HEK293 (cell line): ENCODE data around the gene MALT1.
A peak's percentile ranks its signal among the peaks of the same experiment; 100 is the strongest.

Source experiments
- BCL11B ChIP-seq: fragments of 450-650 bp; formaldehyde crosslinking; IDR thresholded peaks from 2 replicates; pipeline ENCODE4 v1.5.1; 2016; ENCODE audit warnings: low read depth, missing biosample characterization, missing genetic modification characterization
- EGR2 ChIP-seq: fragments of 450-650 bp; formaldehyde crosslinking; IDR thresholded peaks from 2 replicates; pipeline ENCODE4 v1.5.1; 2016; ENCODE audit warnings: low read depth, missing biosample characterization, missing genetic modification characterization
- GLI2 ChIP-seq: fragments of 450-650 bp; formaldehyde crosslinking; IDR thresholded peaks from 2 replicates; pipeline ENCODE4; 2017; ENCODE audit warnings: missing biosample characterization, missing genetic modification characterization, low read depth, borderline replicate concordance
- KLF1 ChIP-seq: fragments of 450-650 bp; formaldehyde crosslinking; IDR thresholded peaks from 2 replicates; pipeline ENCODE4 v1.5.1; 2016; ENCODE audit warnings: missing biosample characterization, missing genetic modification characterization
- KLF16 ChIP-seq: fragments of 450-650 bp; formaldehyde crosslinking; IDR thresholded peaks from 2 replicates; pipeline ENCODE4 v1.5.1; 2017; ENCODE audit warnings: missing biosample characterization, missing genetic modification characterization
- SETDB1 ChIP-seq: IDR thresholded peaks from one replicate; pipeline ENCODE4 v1.6.1; 2017; ENCODE audit warnings: mild to moderate bottlenecking, low read length, moderate library complexity, mixed read lengths; ENCODE audit not compliant: insufficient read length
- SP2 ChIP-seq: fragments of 450-650 bp; formaldehyde crosslinking; IDR thresholded peaks from 2 replicates; pipeline ENCODE4 v1.5.1; 2016; ENCODE audit warnings: missing biosample characterization, missing genetic modification characterization
- SP7 ChIP-seq: fragments of 450-650 bp; formaldehyde crosslinking; IDR thresholded peaks from 2 replicates; pipeline ENCODE4 v1.5.1; 2016; ENCODE audit warnings: missing biosample characterization, missing genetic modification characterization
- YY1 ChIP-seq: fragments of 450-650 bp; formaldehyde crosslinking; IDR thresholded peaks from 2 replicates; pipeline ENCODE4 v1.5.1; 2018; ENCODE audit warnings: missing biosample characterization, missing genetic modification characterization
- ZBTB20 ChIP-seq: fragments of 450-650 bp; formaldehyde crosslinking; IDR thresholded peaks from 2 replicates; pipeline ENCODE4 v1.5.1; 2016; ENCODE audit warnings: missing biosample characterization, missing genetic modification characterization
- ZFP37 ChIP-seq: fragments of 450-650 bp; formaldehyde crosslinking; IDR thresholded peaks from 2 replicates; pipeline ENCODE4 v1.5.1; 2016; ENCODE audit warnings: missing biosample characterization, missing genetic modification characterization
- ZFP69B ChIP-seq: fragments of 450-650 bp; formaldehyde crosslinking; IDR thresholded peaks from 2 replicates; pipeline ENCODE4 v1.5.1; 2016; ENCODE audit warnings: missing biosample characterization, missing genetic modification characterization
- ZIC2 ChIP-seq: fragments of 450-650 bp; formaldehyde crosslinking; IDR thresholded peaks from 2 replicates; pipeline ENCODE4 v1.5.1; 2016; ENCODE audit warnings: missing biosample characterization, missing genetic modification characterization
- ZNF146 ChIP-seq: fragments of 450-650 bp; formaldehyde crosslinking; IDR thresholded peaks from 2 replicates; pipeline ENCODE4 v1.5.1; 2016; ENCODE audit warnings: missing biosample characterization, missing genetic modification characterization
- ZNF174 ChIP-seq: fragments of 450-650 bp; formaldehyde crosslinking; IDR thresholded peaks from 2 replicates; pipeline ENCODE4 v1.5.0; 2017; ENCODE audit warnings: missing biosample characterization, mild to moderate bottlenecking, missing genetic modification characterization
- ZNF341 ChIP-seq: fragments of 450-650 bp; formaldehyde crosslinking; IDR thresholded peaks from 2 replicates; pipeline ENCODE4; 2016; ENCODE audit warnings: low read depth, missing biosample characterization, missing genetic modification characterization
- ZNF404 ChIP-seq: fragments of 450-650 bp; formaldehyde crosslinking; IDR thresholded peaks from 2 replicates; pipeline ENCODE4 v1.5.1; 2017; ENCODE audit warnings: missing biosample characterization, missing genetic modification characterization
- ZNF416 ChIP-seq: fragments of 450-650 bp; formaldehyde crosslinking; IDR thresholded peaks from 2 replicates; pipeline ENCODE4 v1.5.1; 2016; ENCODE audit warnings: missing biosample characterization, missing genetic modification characterization
- ZNF514 ChIP-seq: fragments of 450-650 bp; formaldehyde crosslinking; IDR thresholded peaks from 2 replicates; pipeline ENCODE4 v1.5.1; 2016; ENCODE audit warnings: missing biosample characterization, missing genetic modification characterization
- ZNF600 ChIP-seq: fragments of 450-650 bp; formaldehyde crosslinking; IDR thresholded peaks from 2 replicates; pipeline ENCODE4 v1.5.1; 2016; ENCODE audit warnings: missing biosample characterization, missing genetic modification characterization
- ZNF623 ChIP-seq: fragments of 450-650 bp; formaldehyde crosslinking; IDR thresholded peaks from 2 replicates; pipeline ENCODE4 v1.5.1; 2016; ENCODE audit warnings: missing biosample characterization, missing genetic modification characterization
- ZNF747 ChIP-seq: fragments of 450-650 bp; formaldehyde crosslinking; IDR thresholded peaks from 2 replicates; pipeline ENCODE4 v1.5.1; 2016; ENCODE audit warnings: missing biosample characterization, missing genetic modification characterization
- ZNF776 ChIP-seq: fragments of 450-650 bp; formaldehyde crosslinking; IDR thresholded peaks from 2 replicates; pipeline ENCODE4 v1.5.0; 2017; ENCODE audit warnings: missing biosample characterization, missing genetic modification characterization, borderline replicate concordance
- ZNF777 ChIP-seq: fragments of 450-650 bp; formaldehyde crosslinking; IDR thresholded peaks from 2 replicates; pipeline ENCODE4 v1.5.1; 2017; ENCODE audit warnings: missing biosample characterization, missing genetic modification characterization, borderline replicate concordance
- ZNF837 ChIP-seq: fragments of 450-650 bp; formaldehyde crosslinking; IDR thresholded peaks from 2 replicates; pipeline ENCODE4 v1.5.1; 2016; ENCODE audit warnings: missing biosample characterization, missing genetic modification characterization
- ZXDB ChIP-seq: fragments of 450-650 bp; formaldehyde crosslinking; IDR thresholded peaks from 2 replicates; pipeline ENCODE4 v1.5.1; 2016; ENCODE audit warnings: missing biosample characterization, missing genetic modification characterization
- TF ChIP-seq, protein P1 (sequence below): fragments of 450-650 bp; formaldehyde crosslinking; IDR thresholded peaks from 2 replicates; pipeline ENCODE4 v1.5.1; 2016; ENCODE audit warnings: missing biosample characterization, missing genetic modification characterization
- TF ChIP-seq, protein P2 (sequence below): fragments of 450-650 bp; formaldehyde crosslinking; IDR thresholded peaks from 2 replicates; pipeline ENCODE4 v1.5.1; 2016; ENCODE audit warnings: missing biosample characterization, missing genetic modification characterization
- TF ChIP-seq, protein P3 (sequence below): fragments of 450-650 bp; formaldehyde crosslinking; IDR thresholded peaks from 2 replicates; pipeline ENCODE4 v1.5.1; 2016; ENCODE audit warnings: missing biosample characterization, missing genetic modification characterization
- TF ChIP-seq, protein P4 (sequence below): fragments of 450-650 bp; IDR thresholded peaks from 2 replicates; pipeline ENCODE4 v1.5.1; 2018; ENCODE audit warnings: missing biosample characterization, missing genetic modification characterization
- TF ChIP-seq, protein P5 (sequence below): fragments of 450-650 bp; formaldehyde crosslinking; IDR thresholded peaks from 2 replicates; pipeline ENCODE4 v1.5.1; 2016; ENCODE audit warnings: missing biosample characterization, missing genetic modification characterization
- TF ChIP-seq, protein P6 (sequence below): fragments of 450-650 bp; formaldehyde crosslinking; IDR thresholded peaks from 2 replicates; pipeline ENCODE4 v1.5.1; 2016; ENCODE audit warnings: missing biosample characterization, missing genetic modification characterization

Gene MALT1

DNA sequence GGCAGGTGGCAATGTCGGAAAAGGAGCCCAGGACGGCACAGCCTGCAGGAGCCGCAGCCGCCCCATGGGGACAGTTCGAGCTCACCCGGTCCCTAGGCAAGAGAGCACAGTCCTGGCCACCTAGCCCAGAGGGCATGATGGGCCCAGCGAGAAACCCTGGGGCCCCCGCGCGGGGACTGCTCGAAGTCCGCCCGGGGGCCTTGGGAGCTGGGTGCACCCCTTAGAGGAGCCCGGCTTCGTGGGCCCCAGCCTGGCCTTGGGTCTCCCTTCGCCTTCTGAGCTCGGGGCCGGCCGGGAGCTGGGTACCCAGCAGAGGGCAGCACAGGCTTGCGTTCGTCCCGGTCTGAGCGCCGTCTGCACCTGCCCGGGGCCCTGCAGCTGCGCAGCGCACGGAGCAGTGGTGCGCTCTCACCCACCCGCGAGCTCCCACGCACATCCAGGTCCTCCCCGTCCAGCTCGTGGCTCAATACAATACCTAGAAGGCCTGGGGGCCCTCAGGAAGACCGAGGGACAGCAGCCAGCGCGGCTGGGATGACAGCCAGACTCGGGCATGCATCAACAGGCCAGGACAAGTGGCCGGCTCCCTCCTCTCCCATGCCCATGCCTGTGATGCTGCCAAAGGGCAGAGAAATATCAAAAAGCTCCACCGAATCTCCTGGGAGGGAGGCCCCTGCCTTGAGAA lies 97.2 kb downstream of the MALT1 start (continued):
- TF ChIP-seq SP2 (tag by site-specific recombination) (no peak), ZNF777 (tag by site-specific recombination) (peak; percentile 57; the same call in 1 of the 2 replicates), ZNF174 (tag by site-specific recombination) (no peak), ZNF404 (tag by site-specific recombination) (no peak), BCL11B (tag by site-specific recombination) (no peak), ZNF600 (tag by site-specific recombination) (peak; percentile 69), KLF1 (no peak), SETDB1 (no peak), EGR2 (tag by site-specific recombination) (peak; percentile 35; the same call in 1 of the 2 replicates), ZXDB (tag by site-specific recombination) (peak; percentile 34; the same call in 1 of the 2 replicates), ZFP37 (tag by site-specific recombination) (peak; percentile 61), ZBTB20 (tag by site-specific recombination) (peak; percentile 96), SP7 (tag by site-specific recombination) (0 out of 2 replicates have a peak, but pooled peaks have one; percentile 46), ZNF341 (tag by site-specific recombination) (no peak), ZNF514 (tag by site-specific recombination) (no peak), KLF16 (tag by site-specific recombination) (0 out of 2 replicates have a peak, but pooled peaks have one; percentile 46), ZNF416 (no peak), ZNF837 (tag by site-specific recombination) (no peak), ZNF623 (tag by site-specific recombination) (no peak), ZNF146 (no peak), ZNF747 (no peak), ZFP69B (peak; percentile 54; the same call in 1 of the 2 replicates), ZIC2 (tag by site-specific recombination) (no peak), GLI2 (tag by site-specific recombination) (no peak), ZNF776 (tag by site-specific recombination) (no peak), YY1 (tag by site-specific recombination) (no peak)
- TF ChIP-seq, protein P1, sequence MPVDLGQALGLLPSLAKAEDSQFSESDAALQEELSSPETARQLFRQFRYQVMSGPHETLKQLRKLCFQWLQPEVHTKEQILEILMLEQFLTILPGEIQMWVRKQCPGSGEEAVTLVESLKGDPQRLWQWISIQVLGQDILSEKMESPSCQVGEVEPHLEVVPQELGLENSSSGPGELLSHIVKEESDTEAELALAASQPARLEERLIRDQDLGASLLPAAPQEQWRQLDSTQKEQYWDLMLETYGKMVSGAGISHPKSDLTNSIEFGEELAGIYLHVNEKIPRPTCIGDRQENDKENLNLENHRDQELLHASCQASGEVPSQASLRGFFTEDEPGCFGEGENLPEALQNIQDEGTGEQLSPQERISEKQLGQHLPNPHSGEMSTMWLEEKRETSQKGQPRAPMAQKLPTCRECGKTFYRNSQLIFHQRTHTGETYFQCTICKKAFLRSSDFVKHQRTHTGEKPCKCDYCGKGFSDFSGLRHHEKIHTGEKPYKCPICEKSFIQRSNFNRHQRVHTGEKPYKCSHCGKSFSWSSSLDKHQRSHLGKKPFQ, result no peak
- TF ChIP-seq, protein P2, sequence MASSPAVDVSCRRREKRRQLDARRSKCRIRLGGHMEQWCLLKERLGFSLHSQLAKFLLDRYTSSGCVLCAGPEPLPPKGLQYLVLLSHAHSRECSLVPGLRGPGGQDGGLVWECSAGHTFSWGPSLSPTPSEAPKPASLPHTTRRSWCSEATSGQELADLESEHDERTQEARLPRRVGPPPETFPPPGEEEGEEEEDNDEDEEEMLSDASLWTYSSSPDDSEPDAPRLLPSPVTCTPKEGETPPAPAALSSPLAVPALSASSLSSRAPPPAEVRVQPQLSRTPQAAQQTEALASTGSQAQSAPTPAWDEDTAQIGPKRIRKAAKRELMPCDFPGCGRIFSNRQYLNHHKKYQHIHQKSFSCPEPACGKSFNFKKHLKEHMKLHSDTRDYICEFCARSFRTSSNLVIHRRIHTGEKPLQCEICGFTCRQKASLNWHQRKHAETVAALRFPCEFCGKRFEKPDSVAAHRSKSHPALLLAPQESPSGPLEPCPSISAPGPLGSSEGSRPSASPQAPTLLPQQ (tag by site-specific recombination), result peak; percentile 88
- TF ChIP-seq, protein P3, sequence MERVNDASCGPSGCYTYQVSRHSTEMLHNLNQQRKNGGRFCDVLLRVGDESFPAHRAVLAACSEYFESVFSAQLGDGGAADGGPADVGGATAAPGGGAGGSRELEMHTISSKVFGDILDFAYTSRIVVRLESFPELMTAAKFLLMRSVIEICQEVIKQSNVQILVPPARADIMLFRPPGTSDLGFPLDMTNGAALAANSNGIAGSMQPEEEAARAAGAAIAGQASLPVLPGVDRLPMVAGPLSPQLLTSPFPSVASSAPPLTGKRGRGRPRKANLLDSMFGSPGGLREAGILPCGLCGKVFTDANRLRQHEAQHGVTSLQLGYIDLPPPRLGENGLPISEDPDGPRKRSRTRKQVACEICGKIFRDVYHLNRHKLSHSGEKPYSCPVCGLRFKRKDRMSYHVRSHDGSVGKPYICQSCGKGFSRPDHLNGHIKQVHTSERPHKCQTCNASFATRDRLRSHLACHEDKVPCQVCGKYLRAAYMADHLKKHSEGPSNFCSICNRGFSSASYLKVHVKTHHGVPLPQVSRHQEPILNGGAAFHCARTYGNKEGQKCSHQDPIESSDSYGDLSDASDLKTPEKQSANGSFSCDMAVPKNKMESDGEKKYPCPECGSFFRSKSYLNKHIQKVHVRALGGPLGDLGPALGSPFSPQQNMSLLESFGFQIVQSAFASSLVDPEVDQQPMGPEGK (tag by site-specific recombination), result no peak
- TF ChIP-seq, protein P4, sequence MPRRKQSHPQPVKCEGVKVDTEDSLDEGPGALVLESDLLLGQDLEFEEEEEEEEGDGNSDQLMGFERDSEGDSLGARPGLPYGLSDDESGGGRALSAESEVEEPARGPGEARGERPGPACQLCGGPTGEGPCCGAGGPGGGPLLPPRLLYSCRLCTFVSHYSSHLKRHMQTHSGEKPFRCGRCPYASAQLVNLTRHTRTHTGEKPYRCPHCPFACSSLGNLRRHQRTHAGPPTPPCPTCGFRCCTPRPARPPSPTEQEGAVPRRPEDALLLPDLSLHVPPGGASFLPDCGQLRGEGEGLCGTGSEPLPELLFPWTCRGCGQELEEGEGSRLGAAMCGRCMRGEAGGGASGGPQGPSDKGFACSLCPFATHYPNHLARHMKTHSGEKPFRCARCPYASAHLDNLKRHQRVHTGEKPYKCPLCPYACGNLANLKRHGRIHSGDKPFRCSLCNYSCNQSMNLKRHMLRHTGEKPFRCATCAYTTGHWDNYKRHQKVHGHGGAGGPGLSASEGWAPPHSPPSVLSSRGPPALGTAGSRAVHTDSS (tag by site-specific recombination), result no peak
- TF ChIP-seq, protein P5, sequence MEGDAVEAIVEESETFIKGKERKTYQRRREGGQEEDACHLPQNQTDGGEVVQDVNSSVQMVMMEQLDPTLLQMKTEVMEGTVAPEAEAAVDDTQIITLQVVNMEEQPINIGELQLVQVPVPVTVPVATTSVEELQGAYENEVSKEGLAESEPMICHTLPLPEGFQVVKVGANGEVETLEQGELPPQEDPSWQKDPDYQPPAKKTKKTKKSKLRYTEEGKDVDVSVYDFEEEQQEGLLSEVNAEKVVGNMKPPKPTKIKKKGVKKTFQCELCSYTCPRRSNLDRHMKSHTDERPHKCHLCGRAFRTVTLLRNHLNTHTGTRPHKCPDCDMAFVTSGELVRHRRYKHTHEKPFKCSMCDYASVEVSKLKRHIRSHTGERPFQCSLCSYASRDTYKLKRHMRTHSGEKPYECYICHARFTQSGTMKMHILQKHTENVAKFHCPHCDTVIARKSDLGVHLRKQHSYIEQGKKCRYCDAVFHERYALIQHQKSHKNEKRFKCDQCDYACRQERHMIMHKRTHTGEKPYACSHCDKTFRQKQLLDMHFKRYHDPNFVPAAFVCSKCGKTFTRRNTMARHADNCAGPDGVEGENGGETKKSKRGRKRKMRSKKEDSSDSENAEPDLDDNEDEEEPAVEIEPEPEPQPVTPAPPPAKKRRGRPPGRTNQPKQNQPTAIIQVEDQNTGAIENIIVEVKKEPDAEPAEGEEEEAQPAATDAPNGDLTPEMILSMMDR (tag by site-specific recombination), result peak; percentile 96
- TF ChIP-seq, protein P6, sequence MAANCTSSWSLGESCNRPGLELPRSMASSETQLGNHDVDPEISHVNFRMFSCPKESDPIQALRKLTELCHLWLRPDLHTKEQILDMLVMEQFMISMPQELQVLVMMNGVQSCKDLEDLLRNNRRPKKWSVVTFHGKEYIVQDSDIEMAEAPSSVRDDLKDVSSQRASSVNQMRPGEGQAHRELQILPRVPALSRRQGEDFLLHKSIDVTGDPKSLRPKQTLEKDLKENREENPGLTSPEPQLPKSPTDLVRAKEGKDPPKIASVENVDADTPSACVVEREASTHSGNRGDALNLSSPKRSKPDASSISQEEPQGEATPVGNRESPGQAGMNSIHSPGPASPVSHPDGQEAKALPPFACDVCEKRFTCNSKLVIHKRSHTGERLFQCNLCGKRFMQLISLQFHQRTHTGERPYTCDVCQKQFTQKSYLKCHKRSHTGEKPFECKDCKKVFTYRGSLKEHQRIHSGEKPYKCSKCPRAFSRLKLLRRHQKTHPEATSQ, result no peak
